Measurements from ENCODE around the gene KRTAP9-1. TPM values are rescaled to one million over a fixed set of nuclear protein-coding genes. Genes with fewer than 3 reads are reported as not detected.
A peak's percentile ranks its signal among the peaks of the same experiment; 100 is the strongest.
"Not testable (repeated sequence)": the region's sequence is repeated elsewhere in the genome, so short reads cannot be mapped to it uniquely, and the experiment has no call there.

The KRTAP9-1 gene
- total and polyA plus RNA-seq, 7 experiments from 2014 or later, result not detected

GRCh38 chr17:41148971-41149651, 40.6 kb upstream of the KRTAP9-1 start:
- DNase-seq; H3K9me3 ChIP-seq (ENCODE audit: control insufficient read depth in 2 of 3, low read length in 3 of 3); H3K27ac ChIP-seq (ENCODE audit: low read depth, low read length); H3K36me3 ChIP-seq (ENCODE audit: control insufficient read depth in 2 of 3, insufficient read depth in 3 of 3, low read length in 3 of 3); POLR2A ChIA-PET; ATAC-seq; H3K4me3 Mint-ChIP-seq; H3K36me3 Mint-ChIP-seq; H3K9me3 Mint-ChIP-seq; H3K4me1 ChIP-seq (ENCODE audit: control insufficient read depth in 2 of 2, insufficient read depth in 2 of 2, low read length in 2 of 2); H3K27me3 ChIP-seq (ENCODE audit: control insufficient read depth in 2 of 2, insufficient read depth in 2 of 2, low read length in 2 of 2); H3K4me3 ChIP-seq (ENCODE audit: low read length); intact Hi-C loops (cut with micrococcal nuclease): not testable (repeated sequence)
- Mint-ChIP-seq H3K27me3 (peaks cover 0 to 18% (median 0%) of the 10 kb centered on the region in 5 donors), H3K4me1 (peaks cover 0 to 19% (median 5%) of the 10 kb centered on the region in 7 donors), H3K27ac (peak overlapping the region in 1 of 9 donors; percentile 7)
- CTCF ChIA-PET, result interaction anchor here (0.6 kb wide), 1 partner anchor 39 kb away, joined by 5 read pairs; no protein-coding TSS in a partner anchor

GRCh38 chr17:41149652-41149985, 40.1 kb upstream of the KRTAP9-1 start, which contains the start of gene KRTAP4-5:
TSS of gene KRTAP4-5 (minus strand) at chr17:41149825. CDS start at chr17:41149767, 58 bp downstream.
- H3K36me3 ChIP-seq (ENCODE audit: control insufficient read depth in 2 of 3, insufficient read depth in 3 of 3, low read length in 3 of 3), result no peaks in the 10 kb centered on the region
- ChIA-PET CTCF (interaction anchor here (0.6 kb wide), 1 partner anchor 39 kb away, joined by 5 read pairs; no protein-coding TSS in a partner anchor), POLR2A (no interaction called here)
- peaks cover 0 to 19% (median 5%) of the 10 kb centered on the region in 7 donors for H3K4me1 Mint-ChIP-seq
- no peak for DNase-seq
- H3K36me3 Mint-ChIP-seq, result no peaks in the 10 kb centered on the region
- H3K4me3 Mint-ChIP-seq, result no peak within 1 kb of the TSS
- H3K9me3 Mint-ChIP-seq, result peaks cover 0 to 6% (median 0%) of the 10 kb centered on the region in 11 donors
- H3K27me3 ChIP-seq (ENCODE audit: control insufficient read depth in 2 of 2, insufficient read depth in 2 of 2, low read length in 2 of 2), result no peaks in the 10 kb centered on the region
- peaks cover 0 to 18% (median 0%) of the 10 kb centered on the region in 5 donors for H3K27me3 Mint-ChIP-seq
- H3K27ac ChIP-seq (ENCODE audit: low read depth, low read length), result no peak within 1 kb of the TSS
- no peaks in the 10 kb centered on the region for H3K9me3 ChIP-seq (ENCODE audit: control insufficient read depth in 2 of 3, low read length in 3 of 3)
- no peak for ATAC-seq
- H3K4me1 ChIP-seq (ENCODE audit: control insufficient read depth in 2 of 2, insufficient read depth in 2 of 2, low read length in 2 of 2), result no peaks in the 10 kb centered on the region
- H3K27ac Mint-ChIP-seq, result peak within 1 kb of the TSS in 1 of 9 donors; percentile 7
- intact Hi-C loops (cut with micrococcal nuclease), result no loop called here
- H3K4me3 ChIP-seq (ENCODE audit: low read length), result no peak within 1 kb of the TSS

- ChIA-PET POLR2A (interaction anchor here (1.0 kb wide), 1 partner anchor 42 kb away, joined by 4 read pairs; no protein-coding TSS in a partner anchor), CTCF (interaction anchor here (0.6 kb wide), 1 partner anchor 40 kb away, joined by 5 read pairs; no protein-coding TSS in a partner anchor)
- H3K27me3 ChIP-seq (ENCODE audit: control insufficient read depth in 2 of 2, insufficient read depth in 2 of 2, low read length in 2 of 2), result no peaks in the 10 kb centered on the region
- ATAC-seq (no peak), DNase-seq (no peak)
- no peaks in the 10 kb centered on the region for H3K36me3 Mint-ChIP-seq
- peaks cover 0 to 19% (median 5%) of the 10 kb centered on the region in 7 donors for H3K4me1 Mint-ChIP-seq
- H3K27me3 Mint-ChIP-seq, result peaks cover 0 to 17% (median 0%) of the 10 kb centered on the region in 5 donors
- H3K9me3 Mint-ChIP-seq, result peaks cover 0 to 3% (median 0%) of the 10 kb centered on the region in 11 donors
- H3K9me3 ChIP-seq (ENCODE audit: control insufficient read depth in 2 of 3, low read length in 3 of 3), result no peaks in the 10 kb centered on the region
- H3K27ac Mint-ChIP-seq, result no peak overlapping the region
- H3K4me3 Mint-ChIP-seq, result no peak overlapping the region
- no peak overlapping the region for H3K4me3 ChIP-seq (ENCODE audit: low read length)
- no peaks in the 10 kb centered on the region for H3K4me1 ChIP-seq (ENCODE audit: control insufficient read depth in 2 of 2, insufficient read depth in 2 of 2, low read length in 2 of 2)
- no peaks in the 10 kb centered on the region for H3K36me3 ChIP-seq (ENCODE audit: control insufficient read depth in 2 of 3, insufficient read depth in 3 of 3, low read length in 3 of 3)
- intact Hi-C loops (cut with micrococcal nuclease), result no loop called here
- no peak overlapping the region for H3K27ac ChIP-seq (ENCODE audit: low read depth, low read length)
Measured at GRCh38 chr17:41150026-41150425, 39.7 kb upstream of the KRTAP9-1 start.

GRCh38 chr17:41151525-41151924, 38.2 kb upstream of the KRTAP9-1 start:
- POLR2A ChIA-PET, result no interaction called here
- peaks cover 0 to 14% (median 9%) of the 10 kb centered on the region in 5 donors for H3K27me3 Mint-ChIP-seq

GRCh38 chr17:41153856-41154255, 35.8 kb upstream of the KRTAP9-1 start:
- Mint-ChIP-seq H3K9me3 (peaks cover 0 to 1% (median 0%) of the 10 kb centered on the region in 11 donors), H3K27me3 (peaks cover 0 to 25% (median 11%) of the 10 kb centered on the region in 5 donors), H3K4me1 (peaks cover 0 to 12% (median 0%) of the 10 kb centered on the region in 7 donors), H3K36me3 (peaks cover 0 to 4% (median 0%) of the 10 kb centered on the region in 5 donors), H3K27ac (peak overlapping the region in 1 of 9 donors; percentile 20), H3K4me3 (no peak overlapping the region)
- intact Hi-C loops (cut with micrococcal nuclease), result no loop called here
- Histone ChIP-seq H3K27ac (ENCODE audit: low read depth, low read length) (no peak overlapping the region), H3K4me1 (ENCODE audit: control insufficient read depth in 2 of 2, insufficient read depth in 2 of 2, low read length in 2 of 2) (no peaks in the 10 kb centered on the region), H3K36me3 (ENCODE audit: control insufficient read depth in 2 of 3, insufficient read depth in 3 of 3, low read length in 3 of 3) (no peaks in the 10 kb centered on the region), H3K4me3 (ENCODE audit: low read length) (no peak overlapping the region), H3K27me3 (ENCODE audit: control insufficient read depth in 2 of 2, insufficient read depth in 2 of 2, low read length in 2 of 2) (peaks cover 0 to 2% of the 10 kb centered on the region in 2 donors), H3K9me3 (ENCODE audit: control insufficient read depth in 2 of 3, low read length in 3 of 3) (no peaks in the 10 kb centered on the region)
- POLR2A ChIA-PET, result no interaction called here
- CTCF ChIA-PET, result no interaction called here
- no peak for DNase-seq
- ATAC-seq, result no peak

More at GRCh38 chr17:41151525-41151924, 38.2 kb upstream of the KRTAP9-1 start:
- intact Hi-C loops (cut with micrococcal nuclease), result no loop called here
- Mint-ChIP-seq H3K4me1 (peaks cover 0 to 17% (median 5%) of the 10 kb centered on the region in 7 donors), H3K27ac (no peak overlapping the region), H3K9me3 (peaks cover 0 to 1% (median 0%) of the 10 kb centered on the region in 11 donors), H3K4me3 (no peak overlapping the region), H3K36me3 (no peaks in the 10 kb centered on the region)
- CTCF ChIA-PET, result no interaction called here
- Histone ChIP-seq H3K9me3 (ENCODE audit: control insufficient read depth in 2 of 3, low read length in 3 of 3) (no peaks in the 10 kb centered on the region), H3K27me3 (ENCODE audit: control insufficient read depth in 2 of 2, insufficient read depth in 2 of 2, low read length in 2 of 2) (no peaks in the 10 kb centered on the region), H3K36me3 (ENCODE audit: control insufficient read depth in 2 of 3, insufficient read depth in 3 of 3, low read length in 3 of 3) (no peaks in the 10 kb centered on the region), H3K4me3 (ENCODE audit: low read length) (no peak overlapping the region), H3K4me1 (ENCODE audit: control insufficient read depth in 2 of 2, insufficient read depth in 2 of 2, low read length in 2 of 2) (no peaks in the 10 kb centered on the region), H3K27ac (ENCODE audit: low read depth, low read length) (no peak overlapping the region)
- DNase-seq (no peak), ATAC-seq (no peak)

GRCh38 chr17:41160190-41160589, 29.5 kb upstream of the KRTAP9-1 start:
- peaks cover 0 to 25% (median 11%) of the 10 kb centered on the region in 5 donors for H3K27me3 Mint-ChIP-seq

More at GRCh38 chr17:41160190-41160589, 29.5 kb upstream of the KRTAP9-1 start:
- DNase-seq; H3K9me3 ChIP-seq (ENCODE audit: control insufficient read depth in 2 of 3, low read length in 3 of 3); H3K9me3 Mint-ChIP-seq; H3K4me3 Mint-ChIP-seq; CTCF ChIA-PET; H3K4me1 ChIP-seq (ENCODE audit: control insufficient read depth in 2 of 2, insufficient read depth in 2 of 2, low read length in 2 of 2); H3K27ac ChIP-seq (ENCODE audit: low read depth, low read length); H3K4me3 ChIP-seq (ENCODE audit: low read length); H3K4me1 Mint-ChIP-seq; H3K36me3 Mint-ChIP-seq; H3K27ac Mint-ChIP-seq; ATAC-seq; POLR2A ChIA-PET; H3K27me3 ChIP-seq (ENCODE audit: control insufficient read depth in 2 of 2, insufficient read depth in 2 of 2, low read length in 2 of 2); H3K36me3 ChIP-seq (ENCODE audit: control insufficient read depth in 2 of 3, insufficient read depth in 3 of 3, low read length in 3 of 3): not testable (repeated sequence)
- intact Hi-C loops (cut with micrococcal nuclease), result loop anchor here in 1 of 2 donors (5.0 kb wide), 1 partner anchor 113 kb away; the partner anchor contains the start of gene KRTAP2-1

Measured in naive thymus-derived CD4-positive, alpha-beta T cell (primary cell).